ENCODE measurements around the gene SPPL3. TPM values are rescaled to one million over a fixed set of nuclear protein-coding genes. Genes with fewer than 3 reads are reported as not detected.

The SPPL3 gene
- total RNA-seq, 1 donor from 2014 or later = 20.4 TPM

DNA sequence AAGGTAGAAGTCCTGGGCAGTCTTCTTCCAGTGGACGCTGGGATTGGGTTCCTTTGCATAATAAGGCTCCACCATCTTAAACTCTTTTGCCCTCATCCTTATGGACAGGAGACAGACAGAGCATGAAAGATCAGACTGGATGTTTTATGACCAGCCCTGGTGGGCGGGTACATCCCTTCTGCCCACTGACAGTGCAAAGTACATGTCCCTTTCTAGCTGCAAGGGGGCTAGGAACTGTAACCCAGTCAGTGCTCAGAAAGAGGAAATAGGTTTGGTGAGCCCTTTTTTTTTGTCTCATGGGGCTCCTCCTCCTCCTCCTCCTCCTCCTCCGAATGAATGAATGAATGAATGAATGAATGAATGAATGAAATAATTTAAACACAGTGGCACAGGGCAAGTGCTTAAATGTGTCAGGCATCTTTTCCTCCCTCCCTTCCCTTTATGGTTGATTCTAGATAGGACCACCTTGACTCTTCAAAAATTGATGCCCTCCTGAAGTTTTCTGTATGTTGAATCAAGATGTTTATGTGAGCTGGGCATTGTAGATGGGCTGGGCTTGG, 37.8 kb upstream of the SPPL3 start:
- intact Hi-C loops (cut with DNase I) = no loop called here
- no peak overlapping the region for H3K4me3 ChIP-seq
- H3K9me3 ChIP-seq = no peaks in the 10 kb centered on the region
- TF ChIP-seq, protein P1, sequence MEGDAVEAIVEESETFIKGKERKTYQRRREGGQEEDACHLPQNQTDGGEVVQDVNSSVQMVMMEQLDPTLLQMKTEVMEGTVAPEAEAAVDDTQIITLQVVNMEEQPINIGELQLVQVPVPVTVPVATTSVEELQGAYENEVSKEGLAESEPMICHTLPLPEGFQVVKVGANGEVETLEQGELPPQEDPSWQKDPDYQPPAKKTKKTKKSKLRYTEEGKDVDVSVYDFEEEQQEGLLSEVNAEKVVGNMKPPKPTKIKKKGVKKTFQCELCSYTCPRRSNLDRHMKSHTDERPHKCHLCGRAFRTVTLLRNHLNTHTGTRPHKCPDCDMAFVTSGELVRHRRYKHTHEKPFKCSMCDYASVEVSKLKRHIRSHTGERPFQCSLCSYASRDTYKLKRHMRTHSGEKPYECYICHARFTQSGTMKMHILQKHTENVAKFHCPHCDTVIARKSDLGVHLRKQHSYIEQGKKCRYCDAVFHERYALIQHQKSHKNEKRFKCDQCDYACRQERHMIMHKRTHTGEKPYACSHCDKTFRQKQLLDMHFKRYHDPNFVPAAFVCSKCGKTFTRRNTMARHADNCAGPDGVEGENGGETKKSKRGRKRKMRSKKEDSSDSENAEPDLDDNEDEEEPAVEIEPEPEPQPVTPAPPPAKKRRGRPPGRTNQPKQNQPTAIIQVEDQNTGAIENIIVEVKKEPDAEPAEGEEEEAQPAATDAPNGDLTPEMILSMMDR (IDR thresholded peaks at IDR 0.05) = no peak
- no peak overlapping the region for H3K27ac ChIP-seq
- no peaks in the 10 kb centered on the region for H3K36me3 ChIP-seq
- no peak for DNase-seq (ENCODE audit: low spot score in 2 of 2)
- H3K4me1 ChIP-seq = no peaks in the 10 kb centered on the region
- no peaks in the 10 kb centered on the region for H3K27me3 ChIP-seq

DNA sequence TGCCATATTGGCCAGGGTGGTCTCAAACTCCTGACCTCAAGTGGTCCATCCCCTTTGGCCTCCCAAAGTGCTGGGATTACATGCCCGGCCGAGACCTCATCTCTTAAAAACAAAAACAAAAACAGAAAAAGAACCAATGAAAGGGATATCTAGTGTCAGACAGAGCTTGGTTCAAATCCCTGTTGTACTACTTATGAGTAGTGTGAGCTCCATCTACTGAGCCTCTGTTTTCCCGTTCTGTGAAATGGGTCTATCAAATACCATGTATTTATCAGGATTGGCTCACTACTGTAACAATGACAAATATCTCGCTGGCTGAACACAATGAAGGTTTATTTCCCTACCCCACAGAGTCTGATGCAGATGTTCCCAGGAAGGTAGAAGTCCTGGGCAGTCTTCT, 37.3 kb upstream of the SPPL3 start:
- intact Hi-C loops (cut with DNase I) = no loop called here
- Histone ChIP-seq H3K4me1 (no peaks in the 10 kb centered on the region), H3K9me3 (no peaks in the 10 kb centered on the region), H3K36me3 (no peaks in the 10 kb centered on the region), H3K4me3 (no peak overlapping the region), H3K27ac (no peak overlapping the region), H3K27me3 (no peaks in the 10 kb centered on the region)
- TF ChIP-seq, protein P1 (IDR thresholded peaks at IDR 0.05) = no peak
- DNase-seq (ENCODE audit: low spot score in 2 of 2) = no peak

DNA sequence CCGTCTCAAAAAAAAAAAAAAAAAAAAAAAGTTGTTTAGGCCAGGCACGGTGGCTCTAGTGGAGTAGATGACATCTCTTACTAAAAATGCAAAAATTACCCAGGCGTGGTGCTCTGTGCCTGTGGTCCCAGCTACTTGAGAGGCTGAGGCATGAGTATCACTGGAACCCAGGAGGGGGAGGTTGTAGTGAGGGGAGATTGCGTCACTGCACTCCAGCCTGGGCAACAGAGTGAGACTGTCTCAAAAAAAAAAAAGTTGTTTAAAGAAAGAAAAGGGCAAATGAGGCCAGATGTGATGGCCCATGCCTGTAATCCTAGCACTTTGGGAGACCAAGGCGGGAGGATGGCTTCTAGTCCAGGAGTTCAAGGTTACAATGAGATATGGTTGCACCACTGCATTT, 36.6 kb upstream of the SPPL3 start:
- intact Hi-C loops (cut with DNase I) = no loop called here
- H3K27me3 ChIP-seq = no peaks in the 10 kb centered on the region
- H3K27ac ChIP-seq = no peak overlapping the region
- no peaks in the 10 kb centered on the region for H3K36me3 ChIP-seq
- TF ChIP-seq, protein P1 (IDR thresholded peaks at IDR 0.05) = no peak
- no peaks in the 10 kb centered on the region for H3K9me3 ChIP-seq
- no peaks in the 10 kb centered on the region for H3K4me1 ChIP-seq
- no peak for DNase-seq (ENCODE audit: low spot score in 2 of 2)
- H3K4me3 ChIP-seq = no peak overlapping the region

DNA sequence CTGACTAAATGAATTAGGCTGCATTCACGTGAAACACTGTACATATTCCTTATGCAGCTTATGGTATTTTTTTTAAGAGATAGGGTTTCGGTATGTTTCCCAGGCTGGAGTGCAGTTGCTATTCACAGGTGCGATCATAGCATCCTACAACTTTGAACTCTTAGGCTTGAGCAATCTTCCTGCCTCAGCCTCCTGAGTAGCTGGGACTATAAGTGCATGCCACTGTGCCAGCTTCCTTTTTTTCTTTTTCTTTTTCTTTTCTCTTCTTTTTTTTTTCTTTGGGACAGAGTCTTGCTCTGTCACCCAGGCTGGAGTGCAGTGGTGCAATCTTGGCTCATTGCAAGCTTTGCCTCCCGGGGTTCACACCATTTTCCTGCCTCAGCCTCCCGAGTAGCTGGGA, 35.8 kb upstream of the SPPL3 start:
- no peak overlapping the region for H3K27ac ChIP-seq

DNA sequence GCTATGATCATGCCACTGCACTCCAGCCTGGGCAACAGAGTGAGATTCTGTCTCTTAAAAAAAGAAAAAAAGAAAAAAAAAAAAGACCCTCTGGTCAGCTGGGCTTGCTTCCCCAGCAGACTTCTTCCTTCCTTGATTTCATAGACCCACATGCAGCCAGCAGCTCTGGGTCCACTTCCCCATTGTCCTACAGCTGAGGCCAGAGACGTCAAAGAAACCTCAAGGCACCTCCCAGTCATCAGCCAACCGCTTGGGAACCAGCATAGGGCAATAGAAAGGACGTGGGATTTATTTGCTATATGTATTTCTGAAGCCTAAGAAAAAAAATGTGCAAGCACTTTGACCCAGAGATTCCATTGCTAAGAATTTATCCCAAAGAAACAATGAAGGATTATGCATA, 35.4 kb upstream of the SPPL3 start:
- TF ChIP-seq, protein P1 (IDR thresholded peaks at IDR 0.05) = no peak
- Histone ChIP-seq H3K27me3 (no peaks in the 10 kb centered on the region), H3K27ac (no peak overlapping the region), H3K4me3 (no peak overlapping the region), H3K4me1 (no peaks in the 10 kb centered on the region), H3K9me3 (no peaks in the 10 kb centered on the region), H3K36me3 (no peaks in the 10 kb centered on the region)
- DNase-seq (ENCODE audit: low spot score in 2 of 2) = peak; percentile 50 to 75
- intact Hi-C loops (cut with DNase I) = no loop called here

More for the DNA sequence above, 35.8 kb upstream of the SPPL3 start:
- H3K4me3 ChIP-seq = no peak overlapping the region
- H3K27me3 ChIP-seq = no peaks in the 10 kb centered on the region
- TF ChIP-seq, protein P1 (IDR thresholded peaks at IDR 0.05) = no peak
- no peaks in the 10 kb centered on the region for H3K36me3 ChIP-seq
- no peaks in the 10 kb centered on the region for H3K9me3 ChIP-seq
- intact Hi-C loops (cut with DNase I) = no loop called here
- H3K4me1 ChIP-seq = no peaks in the 10 kb centered on the region
- no peak for DNase-seq (ENCODE audit: low spot score in 2 of 2)

DNA sequence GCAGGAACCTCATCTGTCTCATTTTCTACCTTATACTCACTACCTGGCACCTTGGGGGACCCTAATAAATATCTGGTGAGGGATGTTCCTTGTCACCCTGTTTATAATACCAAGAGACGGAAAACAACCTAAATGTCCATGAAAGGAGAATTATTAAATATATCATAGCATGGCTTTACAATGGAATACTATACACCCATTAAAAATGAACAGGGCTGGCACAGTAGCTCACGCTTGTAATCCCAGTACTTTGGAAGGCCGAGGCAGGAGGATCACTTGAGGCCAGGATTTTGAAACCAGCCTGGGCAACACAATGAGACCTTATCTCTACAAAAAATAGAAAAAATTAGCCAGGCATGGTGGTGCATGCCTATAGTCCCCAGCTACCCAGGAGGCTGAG, 34.3 kb upstream of the SPPL3 start:
- H3K36me3 ChIP-seq = no peaks in the 10 kb centered on the region
- intact Hi-C loops (cut with DNase I) = no loop called here
- TF ChIP-seq, protein P1 (IDR thresholded peaks at IDR 0.05) = no peak

More for the DNA sequence above, 34.3 kb upstream of the SPPL3 start:
- H3K27me3 ChIP-seq = no peaks in the 10 kb centered on the region
- DNase-seq (ENCODE audit: low spot score in 2 of 2) = no peak
- H3K4me1 ChIP-seq = no peaks in the 10 kb centered on the region
- H3K9me3 ChIP-seq = no peaks in the 10 kb centered on the region
- no peak overlapping the region for H3K27ac ChIP-seq
- H3K4me3 ChIP-seq = no peak overlapping the region

Measured in ascending aorta (tissue), 2 donors.